Muscle of leg (tissue), 11 donors: ENCODE results near the gene UNC79. TPM values are rescaled to one million over a fixed set of nuclear protein-coding genes. Genes with fewer than 3 reads are reported as not detected.

Experiments
- DNase-seq: peaks from one replicate; pipeline ENCODE4 v3.0.0; 2013
- H3K27ac ChIP-seq: one replicate; pipeline ENCODE4 v1.5.1; 2013; ENCODE audit warnings: mild to moderate bottlenecking, low read length, control low read depth
- H3K27me3 ChIP-seq: one replicate; pipeline ENCODE4 v1.6.1; 2013; ENCODE audit warnings: low read length; ENCODE audit not compliant: control insufficient read depth, insufficient read depth
- H3K36me3 ChIP-seq: one replicate; pipeline ENCODE4 v1.6.1; 2013; ENCODE audit warnings: low read length; ENCODE audit not compliant: control insufficient read depth, insufficient read depth
- H3K4me1 ChIP-seq: one replicate; pipeline ENCODE4 v1.6.1; 2013; ENCODE audit warnings: low read length; ENCODE audit not compliant: control insufficient read depth, insufficient read depth
- H3K4me3 ChIP-seq: one replicate; pipeline ENCODE4 v1.5.1; 2013; ENCODE audit warnings: low read length, control low read depth
- H3K9me3 ChIP-seq: replicated peaks from 2 replicates; pipeline ENCODE4 v1.6.1; 2013; ENCODE audit warnings: low read depth, low read length; ENCODE audit not compliant: control insufficient read depth
- WGBS: methylation state at CpG from one replicate; pipeline ENCODE4 v1.1.5; 2013; ENCODE audit warnings: missing lambda C conversion rate; ENCODE audit not compliant: insufficient coverage; 5-methylcytosine and 5-hydroxymethylcytosine counted together
- polyA plus RNA-seq, 8 donors: library from polyadenylated mRNA; unstranded; fragments of 120-200 nt; gene quantifications; one replicate each; pipeline versions ENCODE4 v1.2.1 to v1.2.3, GENCODE V29; 2013; ENCODE audit warnings: inconsistent platforms in 1 of 8, low replicate concordance in 1 of 8; ENCODE audit not compliant: insufficient read length in 8 of 8, insufficient read depth in 1 of 8
- total RNA-seq: library from RNA; stranded (reverse); fragments of 120-200 nt; gene quantifications from one replicate; pipeline ENCODE4 v1.2.4, GENCODE V29; 2013

UNC79 gene
- total and polyA plus RNA-seq, 9 donors: 0.24 to 0.60 (median 0.33) TPM

GRCh38 chr14:93700928-93701327 is 270.2 kb downstream of the UNC79 start:
- H3K9me3 ChIP-seq: peaks cover 2% of the 10 kb centered on the region
- no peaks in the 10 kb centered on the region for H3K4me1 ChIP-seq
- H3K27ac ChIP-seq: no peak overlapping the region
- no peak overlapping the region for H3K4me3 ChIP-seq
- no peaks in the 10 kb centered on the region for H3K36me3 ChIP-seq
- no peak for DNase-seq
- no peaks in the 10 kb centered on the region for H3K27me3 ChIP-seq

GRCh38 chr14:93701562-93701961 is 270.8 kb downstream of the UNC79 start:
- no peak overlapping the region for H3K4me3 ChIP-seq
- H3K9me3 ChIP-seq: peaks cover 2% of the 10 kb centered on the region
- H3K27ac ChIP-seq: no peak overlapping the region
- no peaks in the 10 kb centered on the region for H3K4me1 ChIP-seq
- H3K27me3 ChIP-seq: peaks cover 3% of the 10 kb centered on the region
- WGBS: no CpG with 5 or more reads among the region's 2 CpGs
- DNase-seq: no peak
- no peaks in the 10 kb centered on the region for H3K36me3 ChIP-seq

- H3K4me1 ChIP-seq: no peaks in the 10 kb centered on the region
- peaks cover 2% of the 10 kb centered on the region for H3K9me3 ChIP-seq
- no peak for DNase-seq
- peaks cover 3% of the 10 kb centered on the region for H3K27me3 ChIP-seq
- no peaks in the 10 kb centered on the region for H3K36me3 ChIP-seq
- H3K4me3 ChIP-seq: no peak overlapping the region
- no peak overlapping the region for H3K27ac ChIP-seq
- WGBS: 67% methylated on average over 2 of the region's 6 CpGs
These were observed 272.2 kb downstream of the UNC79 start for GRCh38 chr14:93702946-93703345.

GRCh38 chr14:93703941-93704340 is 273.2 kb downstream of the UNC79 start:
- 86% methylated on average over 4 of the region's 6 CpGs for WGBS
- Histone ChIP-seq H3K27ac (no peak overlapping the region), H3K4me1 (no peaks in the 10 kb centered on the region), H3K9me3 (peaks cover 2% of the 10 kb centered on the region), H3K36me3 (no peaks in the 10 kb centered on the region), H3K4me3 (no peak overlapping the region), H3K27me3 (peaks cover 3% of the 10 kb centered on the region)
- DNase-seq: no peak

- H3K36me3 ChIP-seq: no peaks in the 10 kb centered on the region
- H3K4me1 ChIP-seq: no peaks in the 10 kb centered on the region
- no peak overlapping the region for H3K4me3 ChIP-seq
- no peaks in the 10 kb centered on the region for H3K9me3 ChIP-seq
- no peak overlapping the region for H3K27ac ChIP-seq
- peaks cover 3% of the 10 kb centered on the region for H3K27me3 ChIP-seq
- 78% methylated on average over 11 of the region's 15 CpGs for WGBS
- no peak for DNase-seq
These were observed 274.9 kb downstream of the UNC79 start for GRCh38 chr14:93705513-93706156.

GRCh38 chr14:93706360-93706955 is 275.7 kb downstream of the UNC79 start:
- H3K4me3 ChIP-seq: no peak overlapping the region
- no peaks in the 10 kb centered on the region for H3K36me3 ChIP-seq
- no peak for DNase-seq
- H3K27ac ChIP-seq: no peak overlapping the region
- H3K4me1 ChIP-seq: no peaks in the 10 kb centered on the region
- H3K27me3 ChIP-seq: peaks cover 3% of the 10 kb centered on the region
- H3K9me3 ChIP-seq: no peaks in the 10 kb centered on the region
- WGBS: 76% methylated on average over 17 of the region's 21 CpGs

GRCh38 chr14:93707475-93707874 is 276.7 kb downstream of the UNC79 start:
- no peak overlapping the region for H3K4me3 ChIP-seq
- DNase-seq: no peak
- H3K36me3 ChIP-seq: no peaks in the 10 kb centered on the region
- no CpG with 5 or more reads among the region's 3 CpGs for WGBS
- H3K27ac ChIP-seq: no peak overlapping the region
- H3K4me1 ChIP-seq: peaks cover 6% of the 10 kb centered on the region
- H3K27me3 ChIP-seq: peaks cover 3% of the 10 kb centered on the region
- no peaks in the 10 kb centered on the region for H3K9me3 ChIP-seq

- no peak overlapping the region for H3K4me3 ChIP-seq
- no peaks in the 10 kb centered on the region for H3K9me3 ChIP-seq
- no peaks in the 10 kb centered on the region for H3K36me3 ChIP-seq
- peaks cover 3% of the 10 kb centered on the region for H3K27me3 ChIP-seq
- H3K4me1 ChIP-seq: peaks cover 8% of the 10 kb centered on the region
- no peak overlapping the region for H3K27ac ChIP-seq
- WGBS: 60% methylated on average over 3 of the region's 6 CpGs
- DNase-seq: no peak
These were observed 277.6 kb downstream of the UNC79 start for GRCh38 chr14:93708311-93708734.

- no peaks in the 10 kb centered on the region for H3K36me3 ChIP-seq
- H3K4me3 ChIP-seq: no peak overlapping the region
- WGBS: 70% methylated on average over 3 of the region's 5 CpGs
- DNase-seq: no peak
- peaks cover 4% of the 10 kb centered on the region for H3K27me3 ChIP-seq
- H3K9me3 ChIP-seq: no peaks in the 10 kb centered on the region
- H3K4me1 ChIP-seq: peaks cover 11% of the 10 kb centered on the region
- H3K27ac ChIP-seq: no peak overlapping the region
These were observed 278.1 kb downstream of the UNC79 start for GRCh38 chr14:93708800-93709199.

GRCh38 chr14:93709249-93709648 is 278.5 kb downstream of the UNC79 start:
- Histone ChIP-seq H3K4me3 (no peak overlapping the region), H3K27me3 (peaks cover 5% of the 10 kb centered on the region), H3K9me3 (no peaks in the 10 kb centered on the region), H3K4me1 (peaks cover 11% of the 10 kb centered on the region), H3K27ac (no peak overlapping the region), H3K36me3 (no peaks in the 10 kb centered on the region)
- 94% methylated on average over 2 of the region's 4 CpGs for WGBS
- DNase-seq: no peak
